NAMALWA (cell line): ENCODE results near the gene RAD18.

Experiments
- DNase-seq: peaks from one replicate; pipeline ENCODE4 v3.0.0-alpha.2; 2015; ENCODE audit warnings: low spot score

Gene RAD18

GRCh38 chr3:8964436-8965370, 1.4 kb upstream of the RAD18 start:
- no peak for DNase-seq

GRCh38 chr3:8962226-8962861, 928 bp downstream of the RAD18 start:
- DNase-seq = peak; percentile 37

- no peak for DNase-seq
Observed at GRCh38 chr3:8959668-8960067, 3.6 kb downstream of the RAD18 start.

- DNase-seq = peak; percentile 52
Observed at GRCh38 chr3:8954938-8955763, 8.1 kb downstream of the RAD18 start.

GRCh38 chr3:8953313-8953712, 10.0 kb downstream of the RAD18 start:
- DNase-seq = no peak

- no peak for DNase-seq
Observed at GRCh38 chr3:8952130-8952529, 11.1 kb downstream of the RAD18 start.

GRCh38 chr3:8945890-8946600, 17.2 kb downstream of the RAD18 start:
- no peak for DNase-seq

- no peak for DNase-seq
Observed at GRCh38 chr3:8942746-8943488, 20.4 kb downstream of the RAD18 start.

GRCh38 chr3:8942115-8942514, 21.2 kb downstream of the RAD18 start:
- no peak for DNase-seq

GRCh38 chr3:8938021-8938420, 25.3 kb downstream of the RAD18 start:
- peak; percentile 70 for DNase-seq

- DNase-seq = no peak
Observed at GRCh38 chr3:8937064-8938020, 25.9 kb downstream of the RAD18 start.

- DNase-seq = no peak
Observed at GRCh38 chr3:8932507-8932906, 30.8 kb downstream of the RAD18 start.

- peak; percentile 5 for DNase-seq
Observed at GRCh38 chr3:8931342-8931741, 31.9 kb downstream of the RAD18 start.

GRCh38 chr3:8929860-8930259, 33.4 kb downstream of the RAD18 start:
- no peak for DNase-seq

GRCh38 chr3:8914491-8914890, 48.8 kb downstream of the RAD18 start:
- no peak for DNase-seq

- DNase-seq = no peak
Observed at GRCh38 chr3:8911781-8912180, 51.5 kb downstream of the RAD18 start.

GRCh38 chr3:8909160-8909559, 54.1 kb downstream of the RAD18 start:
- DNase-seq = no peak

GRCh38 chr3:8903191-8903590, 60.1 kb downstream of the RAD18 start:
- DNase-seq = no peak

GRCh38 chr3:8900869-8901268, 62.4 kb downstream of the RAD18 start:
- no peak for DNase-seq

GRCh38 chr3:8899876-8900460, 63.3 kb downstream of the RAD18 start:
- no peak for DNase-seq
